ENCODE measurements around the gene CHST8. TPM values are rescaled to one million over a fixed set of nuclear protein-coding genes. Genes with fewer than 3 reads are reported as not detected.
"Not testable (repeated sequence)": the region's sequence is repeated elsewhere in the genome, so short reads cannot be mapped to it uniquely, and the experiment has no call there.

The CHST8 gene
- total RNA-seq, 1 experiment from 2014 or later: not detected

DNA sequence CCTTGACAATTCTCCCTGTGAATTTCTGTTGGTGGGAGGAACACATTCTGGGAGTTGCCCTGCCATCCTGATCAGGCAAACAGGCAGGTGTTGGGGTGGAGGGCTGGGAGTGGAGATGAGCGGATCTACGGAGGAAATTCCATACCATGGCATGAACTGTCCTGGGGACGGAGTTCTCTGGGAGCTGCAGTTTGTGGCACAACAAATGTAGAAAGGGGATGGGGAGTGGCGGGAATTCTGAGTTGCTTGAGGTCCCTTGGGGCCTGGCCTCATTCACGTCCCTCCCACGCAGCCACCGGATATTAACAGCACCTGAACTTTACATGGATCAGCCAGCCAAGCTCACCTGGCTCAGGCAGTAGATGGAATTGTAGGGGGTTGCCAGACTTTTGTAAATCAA, 70.0 kb downstream of the CHST8 start:
- BruUV-seq (replicated peaks): no TSS peak
- Mint-ChIP-seq H3K4me3 (ENCODE audit: unreplicated experiment) (no peak overlapping the region), H3K27me3 (ENCODE audit: insufficient read depth, unreplicated experiment) (peaks cover 28% of the 10 kb centered on the region), H3K27ac (ENCODE audit: unreplicated experiment) (no peak overlapping the region), H3K4me1 (ENCODE audit: low read depth, unreplicated experiment) (no peaks in the 10 kb centered on the region), H3K36me3 (ENCODE audit: insufficient read depth, unreplicated experiment) (no peaks in the 10 kb centered on the region), H3K9me3 (ENCODE audit: unreplicated experiment) (no peaks in the 10 kb centered on the region)
- Histone ChIP-seq H3K36me3 (ENCODE audit: control insufficient read depth, insufficient read depth, low read length) (no peaks in the 10 kb centered on the region), H3K27me3 (replicated peaks; ENCODE audit: control insufficient read depth, insufficient read depth, low read length) (peaks cover 3% of the 10 kb centered on the region; the same call in 1 of the 2 replicates), H3K9me3 (no peaks in the 10 kb centered on the region), H3K4me1 (no peaks in the 10 kb centered on the region), H3K4me3 (ENCODE audit: low read depth, low read length) (no peak overlapping the region)
- TF ChIP-seq, protein P1, sequence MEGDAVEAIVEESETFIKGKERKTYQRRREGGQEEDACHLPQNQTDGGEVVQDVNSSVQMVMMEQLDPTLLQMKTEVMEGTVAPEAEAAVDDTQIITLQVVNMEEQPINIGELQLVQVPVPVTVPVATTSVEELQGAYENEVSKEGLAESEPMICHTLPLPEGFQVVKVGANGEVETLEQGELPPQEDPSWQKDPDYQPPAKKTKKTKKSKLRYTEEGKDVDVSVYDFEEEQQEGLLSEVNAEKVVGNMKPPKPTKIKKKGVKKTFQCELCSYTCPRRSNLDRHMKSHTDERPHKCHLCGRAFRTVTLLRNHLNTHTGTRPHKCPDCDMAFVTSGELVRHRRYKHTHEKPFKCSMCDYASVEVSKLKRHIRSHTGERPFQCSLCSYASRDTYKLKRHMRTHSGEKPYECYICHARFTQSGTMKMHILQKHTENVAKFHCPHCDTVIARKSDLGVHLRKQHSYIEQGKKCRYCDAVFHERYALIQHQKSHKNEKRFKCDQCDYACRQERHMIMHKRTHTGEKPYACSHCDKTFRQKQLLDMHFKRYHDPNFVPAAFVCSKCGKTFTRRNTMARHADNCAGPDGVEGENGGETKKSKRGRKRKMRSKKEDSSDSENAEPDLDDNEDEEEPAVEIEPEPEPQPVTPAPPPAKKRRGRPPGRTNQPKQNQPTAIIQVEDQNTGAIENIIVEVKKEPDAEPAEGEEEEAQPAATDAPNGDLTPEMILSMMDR (IDR thresholded peaks at IDR 0.05; ENCODE audit: insufficient read depth in 1 of 2, low read depth in 1 of 2, low read length in 1 of 2, severe bottlenecking in 1 of 2, unreplicated experiment in 1 of 2): no peak
- ChIA-PET CTCF (interaction anchor here (0.6 kb wide), 1 partner anchor 496 kb away, joined by 3 read pairs; no protein-coding TSS in a partner anchor), POLR2A (no interaction called here)
- intact Hi-C loops (cut with micrococcal nuclease; ENCODE audit: unreplicated experiment): no loop called here
- no peak for DNase-seq

DNA sequence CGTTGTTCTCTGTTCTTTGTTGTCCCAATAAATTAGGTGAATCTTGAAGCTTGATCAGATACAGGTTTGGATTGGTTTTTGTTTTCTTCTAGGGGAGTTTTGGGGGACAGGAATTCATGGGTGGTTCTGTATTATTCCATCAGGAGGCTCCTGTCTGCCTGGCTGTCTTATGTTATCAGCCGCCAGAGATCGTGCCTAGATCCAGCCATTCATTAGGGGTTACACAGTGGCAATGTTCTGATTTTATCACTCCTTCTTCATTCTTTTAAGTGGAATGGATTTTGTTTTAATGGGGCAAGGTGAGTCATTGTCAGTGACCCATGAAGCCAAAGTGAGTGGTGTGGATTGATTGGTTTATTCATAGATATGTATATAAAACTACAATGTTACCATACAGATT, 71.9 kb downstream of the CHST8 start:
- Mint-ChIP-seq H3K27ac (ENCODE audit: unreplicated experiment) (no peak overlapping the region), H3K27me3 (ENCODE audit: insufficient read depth, unreplicated experiment) (peaks cover 26% of the 10 kb centered on the region), H3K4me1 (ENCODE audit: low read depth, unreplicated experiment) (no peaks in the 10 kb centered on the region), H3K9me3 (ENCODE audit: unreplicated experiment) (no peaks in the 10 kb centered on the region), H3K4me3 (ENCODE audit: unreplicated experiment) (no peak overlapping the region), H3K36me3 (ENCODE audit: insufficient read depth, unreplicated experiment) (no peaks in the 10 kb centered on the region)
- no peak overlapping the region for H3K4me3 ChIP-seq (ENCODE audit: low read depth, low read length)
- H3K36me3 ChIP-seq (ENCODE audit: control insufficient read depth, insufficient read depth, low read length): no peaks in the 10 kb centered on the region
- ChIA-PET CTCF (no interaction called here), POLR2A (no interaction called here)
- no TSS peak for BruUV-seq (replicated peaks)
- intact Hi-C loops (cut with micrococcal nuclease; ENCODE audit: unreplicated experiment): no loop called here
- TF ChIP-seq, protein P1 (IDR thresholded peaks at IDR 0.05; ENCODE audit: insufficient read depth in 1 of 2, low read depth in 1 of 2, low read length in 1 of 2, severe bottlenecking in 1 of 2, unreplicated experiment in 1 of 2): no peak
- no peaks in the 10 kb centered on the region; the same call in 1 of the 2 replicates for H3K27me3 ChIP-seq (replicated peaks; ENCODE audit: control insufficient read depth, insufficient read depth, low read length)
- DNase-seq: no peak
- H3K9me3 ChIP-seq: no peaks in the 10 kb centered on the region
- no peaks in the 10 kb centered on the region for H3K4me1 ChIP-seq

DNA sequence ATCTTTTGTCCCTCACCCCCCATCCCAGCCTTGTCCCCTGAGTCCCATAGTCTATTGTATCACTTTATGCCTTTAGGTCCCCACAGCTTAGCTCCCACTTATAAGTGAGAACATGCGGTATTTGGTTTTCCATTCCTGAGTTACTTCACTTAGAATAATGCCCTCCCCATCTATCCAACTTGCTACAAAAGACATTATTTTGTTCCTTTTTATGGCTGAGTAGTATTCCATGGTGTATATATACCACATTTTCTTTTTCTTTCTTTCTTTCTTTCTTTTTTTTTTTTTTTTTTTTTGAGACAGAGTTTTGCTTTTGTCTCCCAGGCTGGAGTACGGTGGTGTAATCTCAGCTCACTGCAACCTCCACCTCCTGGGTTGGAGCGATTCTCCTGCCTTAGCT, 73.8 kb downstream of the CHST8 start:
- H3K36me3 ChIP-seq (ENCODE audit: control insufficient read depth, insufficient read depth, low read length); H3K27ac Mint-ChIP-seq (ENCODE audit: unreplicated experiment); H3K4me1 ChIP-seq; H3K4me3 ChIP-seq (ENCODE audit: low read depth, low read length); CTCF ChIA-PET; intact Hi-C loops (cut with micrococcal nuclease; ENCODE audit: unreplicated experiment); H3K36me3 Mint-ChIP-seq (ENCODE audit: insufficient read depth, unreplicated experiment); H3K4me1 Mint-ChIP-seq (ENCODE audit: low read depth, unreplicated experiment); H3K4me3 Mint-ChIP-seq (ENCODE audit: unreplicated experiment); H3K9me3 ChIP-seq; H3K9me3 Mint-ChIP-seq (ENCODE audit: unreplicated experiment); H3K27me3 ChIP-seq (replicated peaks; ENCODE audit: control insufficient read depth, insufficient read depth, low read length); BruUV-seq (replicated peaks); POLR2A ChIA-PET; DNase-seq: not testable (repeated sequence)
- peaks cover 29% of the 10 kb centered on the region for H3K27me3 Mint-ChIP-seq (ENCODE audit: insufficient read depth, unreplicated experiment)

DNA sequence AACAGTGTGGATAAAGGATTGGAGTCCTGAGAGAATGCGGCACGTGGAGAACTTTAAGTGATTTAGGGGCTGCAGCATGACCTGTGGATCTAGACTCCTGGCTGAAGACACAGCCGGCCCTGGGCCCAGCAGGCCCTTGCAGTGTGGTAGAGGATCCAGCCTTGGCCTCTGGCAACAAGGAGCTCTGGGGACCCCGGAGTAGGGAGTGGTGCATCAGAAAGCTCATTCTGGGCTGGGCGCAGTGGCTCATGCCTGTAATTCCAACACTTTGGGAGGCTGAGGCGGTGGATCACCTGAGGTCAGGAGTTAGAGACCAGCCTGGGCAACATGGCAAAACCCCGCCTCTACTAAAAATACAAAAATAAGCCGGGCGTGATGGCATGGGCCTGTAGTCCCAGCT, 76.0 kb downstream of the CHST8 start:
- H3K4me3 ChIP-seq (ENCODE audit: low read depth, low read length): no peak overlapping the region
- H3K27me3 Mint-ChIP-seq (ENCODE audit: insufficient read depth, unreplicated experiment): peaks cover 40% of the 10 kb centered on the region
- intact Hi-C loops (cut with micrococcal nuclease; ENCODE audit: unreplicated experiment): no loop called here
- H3K27ac Mint-ChIP-seq (ENCODE audit: unreplicated experiment): no peak overlapping the region
- DNase-seq: no peak
- no TSS peak for BruUV-seq (replicated peaks)
- H3K36me3 ChIP-seq (ENCODE audit: control insufficient read depth, insufficient read depth, low read length): no peaks in the 10 kb centered on the region
- TF ChIP-seq, protein P1 (IDR thresholded peaks at IDR 0.05; ENCODE audit: insufficient read depth in 1 of 2, low read depth in 1 of 2, low read length in 1 of 2, severe bottlenecking in 1 of 2, unreplicated experiment in 1 of 2): no peak
- ChIA-PET POLR2A (no interaction called here), CTCF (no interaction called here)
- H3K27me3 ChIP-seq (replicated peaks; ENCODE audit: control insufficient read depth, insufficient read depth, low read length): no peaks in the 10 kb centered on the region; the same call in 1 of the 2 replicates
- H3K4me1 ChIP-seq: no peaks in the 10 kb centered on the region
- H3K36me3 Mint-ChIP-seq (ENCODE audit: insufficient read depth, unreplicated experiment): no peaks in the 10 kb centered on the region
- no peaks in the 10 kb centered on the region for H3K9me3 Mint-ChIP-seq (ENCODE audit: unreplicated experiment)
- no peak overlapping the region for H3K4me3 Mint-ChIP-seq (ENCODE audit: unreplicated experiment)
- H3K9me3 ChIP-seq: no peaks in the 10 kb centered on the region
- H3K4me1 Mint-ChIP-seq (ENCODE audit: low read depth, unreplicated experiment): no peaks in the 10 kb centered on the region

Data from Caco-2 (cell line).